Keratinocyte (primary cell): Measurements from ENCODE around the gene AMMECR1L.

Source experiments
- CTCF ChIP-seq, 3 experiments: IDR thresholded peaks in 1 of 3; conservative IDR thresholded peaks in 1 of 3; optimal IDR thresholded peaks in 1 of 3; 2 replicates in 2 of 3; 3 replicates in 1 of 3; pipeline versions ENCODE3 to v1.5.1; 2011; ENCODE audit warnings: low read length in 3 of 3, mild to moderate bottlenecking in 3 of 3, moderate library complexity in 2 of 3, control low read depth in 1 of 3, inconsistent platforms in 1 of 3; ENCODE audit not compliant: insufficient read depth in 2 of 3; ENCODE audit errors: extremely low read depth in 1 of 3
- EZH2 ChIP-seq: IDR thresholded peaks from one replicate; pipeline ENCODE4 v1.6.1; 2012; ENCODE audit warnings: inconsistent platforms, mild to moderate bottlenecking, low read length, moderate library complexity

GRCh38 chr2:127865926-127866325 is 19.8 kb downstream of the AMMECR1L start:
- no peak for TF ChIP-seq CTCF (optimal IDR thresholded peaks at IDR 0.05 in 1 of 3, IDR thresholded peaks at IDR 0.05 in 1 of 3, conservative IDR thresholded peaks at IDR 0.05 in 1 of 3; ENCODE audit: extremely low read depth in 1 of 3, insufficient read depth in 2 of 3, low read length in 3 of 3)
- no peak for TF ChIP-seq EZH2
